HG03520 (cell line): ENCODE results near the gene LRRC42.

Source experiments
- ATAC-seq: cut with Tn5 transposase; IDR thresholded peaks from one replicate; pipeline ENCODE4 v1.9.1; 2021; ENCODE audit warnings: mild to moderate bottlenecking, moderate library complexity; ENCODE audit not compliant: unreplicated experiment

LRRC42 gene

GRCh38 chr1:53942127-53942957 is 3.8 kb upstream of the LRRC42 start:
- no peak for ATAC-seq

GRCh38 chr1:53943090-53943489 is 3.1 kb upstream of the LRRC42 start:
- ATAC-seq, result no peak

GRCh38 chr1:53943490-53944043 is 2.6 kb upstream of the LRRC42 start:
- ATAC-seq, result no peak

GRCh38 chr1:53944469-53945182 is 1.5 kb upstream of the LRRC42 start:
- no peak for ATAC-seq

- no peak for ATAC-seq
Observed at GRCh38 chr1:53945183-53945432, 1.0 kb upstream of the LRRC42 start.

GRCh38 chr1:53945433-53946251 is 508 bp upstream of the LRRC42 start, which contains the start of gene IFT25:
TSS of gene IFT25 (minus strand) at chr1:53945699. CDS start at chr1:53940082, 5,617 bp downstream.
- peak; percentile 58 for ATAC-seq

GRCh38 chr1:53947172-53947907 is 1.2 kb downstream of the LRRC42 start:
- ATAC-seq, result no peak

GRCh38 chr1:53948291-53948690 is 2.1 kb downstream of the LRRC42 start:
- ATAC-seq, result no peak

- no peak for ATAC-seq
Observed at GRCh38 chr1:53949023-53949990, 3.2 kb downstream of the LRRC42 start.

GRCh38 chr1:53951697-53952096 is 5.5 kb downstream of the LRRC42 start:
- ATAC-seq, result no peak

- ATAC-seq, result no peak
Observed at GRCh38 chr1:53954128-53954527, 8.0 kb downstream of the LRRC42 start.

GRCh38 chr1:53956308-53957168 is 10.4 kb downstream of the LRRC42 start:
- ATAC-seq, result no peak

- no peak for ATAC-seq
Observed at GRCh38 chr1:53957194-53957818, 11.2 kb downstream of the LRRC42 start.

GRCh38 chr1:53959664-53960250 is 13.6 kb downstream of the LRRC42 start:
- no peak for ATAC-seq

GRCh38 chr1:53962395-53962794 is 16.2 kb downstream of the LRRC42 start:
- no peak for ATAC-seq

GRCh38 chr1:53963460-53963859 is 17.3 kb downstream of the LRRC42 start:
- ATAC-seq, result peak; percentile 84

- ATAC-seq, result no peak
Observed at GRCh38 chr1:53964109-53964508, 18.0 kb downstream of the LRRC42 start.

- ATAC-seq, result no peak
Observed at GRCh38 chr1:53966794-53967193, 20.6 kb downstream of the LRRC42 start.
